K562 (cell line): ENCODE measurements around the gene CTBP2. TPM values are rescaled to one million over a fixed set of nuclear protein-coding genes. Genes with fewer than 3 reads are reported as not detected.
A peak's percentile ranks its signal among the peaks of the same experiment; 100 is the strongest.

ENCODE experiments used
- ATAC-seq: fragments of 200-7000 bp; cut with Tn5 transposase; 3 replicates; pipeline ENCODE4 v1.9.1; 2020; ENCODE audit warnings: moderate library complexity
- BruUV-seq: library from RNA; stranded (reverse); fragments of 400-500 nt; replicated peaks from 2 replicates; lab custom pipeline; 2021; lab: Mats Ljungman, UMichigan
- CTCF ChIA-PET: fragments of 300-600 bp; formaldehyde crosslinking; extraction: SDS; loops from one replicate; lab custom pipeline; 2021; ENCODE audit warnings: low intra/inter-chr PET ratio; lab: Yijun Ruan, JAX
- POLR2A ChIA-PET: fragments of 300-600, 350-650 bp; sonication (Branson Sonifier 250); formaldehyde crosslinking; extraction: SDS; loops from one replicate; lab custom pipeline; 2021; ENCODE audit warnings: antibody characterized with exemption, inconsistent platforms; lab: Yijun Ruan, JAX
- DNase-seq, 4 experiments: peaks; one replicate each; pipeline versions ENCODE4 v3.0.0 to v3.0.0-alpha.2; 2011 to 2018; ENCODE audit warnings: low spot score in 3 of 4, mixed read lengths in 3 of 4; ENCODE audit errors: extremely low read depth in 1 of 4
- FAIRE-seq: peaks from 2 replicates; lab custom pipeline; 2011; peaks lifted over from hg19 to GRCh38; lab: Jason Lieb, UNC
- H2AFZ ChIP-seq: 2 replicates; pipeline ENCODE4 v1.6.0; 2011; ENCODE audit warnings: low read depth, low read length, control low read depth, inconsistent platforms
- H3K27ac ChIP-seq: fragments of 200-600 bp; 3 replicates; pipeline ENCODE4 v1.8.0; 2011; ENCODE audit warnings: low read depth, mild to moderate bottlenecking, control low read depth, inconsistent platforms, low read length, moderate library complexity, mixed read lengths; ENCODE audit errors: extremely low read depth
- H3K27me3 ChIP-seq, 2 experiments: fragments of 300-600 bp in 1 of 2; 2 replicates in 1 of 2; 3 replicates in 1 of 2; pipeline versions ENCODE4 v1.6.0 to v1.8.0; 2011; ENCODE audit warnings: inconsistent platforms in 2 of 2, low read length in 2 of 2, mild to moderate bottlenecking in 1 of 2, mixed read lengths in 1 of 2, moderate library complexity in 1 of 2; ENCODE audit not compliant: control insufficient read depth in 2 of 2, insufficient read depth in 2 of 2
- H3K36me3 ChIP-seq: fragments of 300-600 bp; 3 replicates; pipeline ENCODE4 v1.8.0; 2011; ENCODE audit warnings: mild to moderate bottlenecking, low read length, inconsistent platforms; ENCODE audit not compliant: control insufficient read depth, insufficient read depth
- H3K4me1 ChIP-seq, 2 experiments: fragments of 200-600 bp in 1 of 2; replicated peaks in 1 of 2; 2 replicates in 1 of 2; 3 replicates in 1 of 2; pipeline versions ENCODE4 v1.5.1 to v1.8.0; 2011; ENCODE audit warnings: inconsistent platforms in 2 of 2, low read length in 2 of 2, mild to moderate bottlenecking in 1 of 2, mixed read lengths in 1 of 2, moderate library complexity in 1 of 2; ENCODE audit not compliant: control insufficient read depth in 2 of 2, insufficient read depth in 2 of 2
- H3K4me2 ChIP-seq: 2 replicates; pipeline ENCODE4 v1.6.1; 2011; ENCODE audit warnings: low read length, control low read depth, inconsistent platforms, mixed read lengths; ENCODE audit not compliant: insufficient read depth
- H3K4me3 ChIP-seq: fragments of 200-600 bp; sonication (generic), shearing (Covaris generic); 2 replicates; pipeline ENCODE4 v1.5.1; 2016; ENCODE audit warnings: control low read depth, inconsistent platforms
- H3K79me2 ChIP-seq: fragments of 200-600 bp; 3 replicates; pipeline ENCODE4 v1.8.0; 2011; ENCODE audit warnings: low read length, inconsistent platforms; ENCODE audit not compliant: control insufficient read depth, insufficient read depth
- H3K9ac ChIP-seq, 2 experiments: 2 replicates each; pipeline versions ENCODE4 v1.6.0 to v1.6.1; 2011; ENCODE audit warnings: low read depth in 2 of 2, low read length in 2 of 2, control low read depth in 1 of 2, inconsistent platforms in 1 of 2, mild to moderate bottlenecking in 1 of 2, mixed read lengths in 1 of 2; ENCODE audit not compliant: insufficient read depth in 1 of 2
- H3K9me1 ChIP-seq: one replicate; pipeline ENCODE4 v1.6.0; 2011; ENCODE audit warnings: inconsistent platforms, mild to moderate bottlenecking, low read length, moderate library complexity; ENCODE audit not compliant: control insufficient read depth, insufficient read depth
- H3K9me3 ChIP-seq: replicated peaks from 2 replicates; pipeline ENCODE4 v1.5.1; 2011; ENCODE audit warnings: low read depth, low read length, inconsistent platforms; ENCODE audit not compliant: control insufficient read depth, insufficient read depth
- H4K20me1 ChIP-seq: replicated peaks from 2 replicates; pipeline ENCODE4 v1.6.1; 2011; ENCODE audit warnings: low read length, inconsistent platforms, mixed read lengths; ENCODE audit not compliant: control insufficient read depth, insufficient read depth
- ARID2 ChIP-seq: fragments of 450-650 bp; IDR thresholded peaks from 2 replicates; pipeline ENCODE4 v1.6.1; 2017; ENCODE audit warnings: antibody characterized with exemption, mild to moderate bottlenecking
- CBFA2T2 ChIP-seq: fragments of 450-650 bp; conservative IDR thresholded peaks from 2 replicates; pipeline ENCODE4 v1.6.1; 2017; ENCODE audit warnings: mild to moderate bottlenecking
- CGGBP1 ChIP-seq: fragments of 250-450 bp; sonication (Bioruptor Pico); IDR thresholded peaks from 2 replicates; pipeline ENCODE4 v1.9.0; 2021; ENCODE audit warnings: mild to moderate bottlenecking
- CHD2 ChIP-seq: IDR thresholded peaks from 2 replicates; pipeline ENCODE4 v1.6.1; 2011; ENCODE audit warnings: low read depth, low read length
- ERF ChIP-seq: fragments of 450-650 bp; formaldehyde crosslinking; IDR thresholded peaks from 2 replicates; pipeline ENCODE4 v1.4.0; 2020; ENCODE audit warnings: mild to moderate bottlenecking, mixed read lengths
- KAT8 ChIP-seq: fragments of 450-650 bp; IDR thresholded peaks from 2 replicates; pipeline ENCODE4 v1.6.1; 2016; ENCODE audit warnings: low read depth, mild to moderate bottlenecking
- KDM1A ChIP-seq, 2 experiments: fragments of 450-650 bp; IDR thresholded peaks; 2 replicates each; pipeline ENCODE4 v1.6.1; 2016; ENCODE audit warnings: mild to moderate bottlenecking in 2 of 2
- MAX ChIP-seq: sonication (generic); formaldehyde crosslinking; IDR thresholded peaks from 2 replicates; pipeline ENCODE4 v1.9.0; 2022; ENCODE audit warnings: mild to moderate bottlenecking, missing genetic modification reagents
- PREB ChIP-seq: sonication (generic); formaldehyde crosslinking; IDR thresholded peaks from 2 replicates; pipeline ENCODE4 v1.8.1; 2023; ENCODE audit warnings: mild to moderate bottlenecking, missing genetic modification reagents
- SMAD4 ChIP-seq: fragments of 250-450 bp; sonication (Bioruptor Pico); conservative IDR thresholded peaks from 2 replicates; pipeline ENCODE4 v1.8.0; 2021; ENCODE audit warnings: inconsistent platforms, mild to moderate bottlenecking, moderate library complexity
- WGBS: fragments of 100-300 bp; shearing (Covaris generic); methylation state at CpG from one replicate; pipeline ENCODE4 v1.1.6; 2016; ENCODE audit warnings: low coverage, mixed read lengths; ENCODE audit not compliant: insufficient coverage; ENCODE audit errors: missing lambda C conversion rate; 5-methylcytosine and 5-hydroxymethylcytosine counted together
- in situ Hi-C: fragments of 300-500 bp; cut with MboI; formaldehyde crosslinking; loops from 4 replicates; pipeline ENCODE4 v1.15.0; 2018; ENCODE audit warnings: inconsistent platforms, mixed read lengths
- intact Hi-C: fragments of 100-400 bp; cut with micrococcal nuclease; formaldehyde crosslinking; loops from 2 replicates; pipeline ENCODE4 v1.14.2; 2022
- polyA plus RNA-seq, 8 experiments: library from polyadenylated mRNA; depleted of rRNA in 4 of 8; stranded (reverse) in 5 of 8; unstranded in 3 of 8; fragments of >200 nt; fragmentation: Nextera tagmentation in 2 of 8; fragmentation: Illumina TruSeq in 1 of 8; extraction: Ambion mirVana in 2 of 8; extraction: Trizol in 1 of 8; gene quantifications; 2 replicates each; pipeline versions ENCODE4 v1.2.1 to v1.2.3, GENCODE V29; 2011 to 2014; ENCODE audit warnings: inconsistent platforms in 1 of 8, missing spikeins in 1 of 8
- total RNA-seq, 7 experiments: library from RNA; depleted of rRNA in 6 of 7; stranded (reverse); fragments of >200 nt in 6 of 7; fragmentation: Illumina TruSeq in 2 of 7; extraction: Trizol in 2 of 7; gene quantifications; 2 replicates each; pipeline versions ENCODE4 v1.2.1 to v1.2.3, GENCODE V29; 2011 to 2021; ENCODE audit warnings: low replicate concordance in 1 of 7

Gene CTBP2
- total and polyA plus RNA-seq, 9 of the 15 experiments (the other 6 are each of a cell fraction or from before 2014, with no cell fraction given) = 1.3 to 8.8 (median 5.1) TPM

DNA sequence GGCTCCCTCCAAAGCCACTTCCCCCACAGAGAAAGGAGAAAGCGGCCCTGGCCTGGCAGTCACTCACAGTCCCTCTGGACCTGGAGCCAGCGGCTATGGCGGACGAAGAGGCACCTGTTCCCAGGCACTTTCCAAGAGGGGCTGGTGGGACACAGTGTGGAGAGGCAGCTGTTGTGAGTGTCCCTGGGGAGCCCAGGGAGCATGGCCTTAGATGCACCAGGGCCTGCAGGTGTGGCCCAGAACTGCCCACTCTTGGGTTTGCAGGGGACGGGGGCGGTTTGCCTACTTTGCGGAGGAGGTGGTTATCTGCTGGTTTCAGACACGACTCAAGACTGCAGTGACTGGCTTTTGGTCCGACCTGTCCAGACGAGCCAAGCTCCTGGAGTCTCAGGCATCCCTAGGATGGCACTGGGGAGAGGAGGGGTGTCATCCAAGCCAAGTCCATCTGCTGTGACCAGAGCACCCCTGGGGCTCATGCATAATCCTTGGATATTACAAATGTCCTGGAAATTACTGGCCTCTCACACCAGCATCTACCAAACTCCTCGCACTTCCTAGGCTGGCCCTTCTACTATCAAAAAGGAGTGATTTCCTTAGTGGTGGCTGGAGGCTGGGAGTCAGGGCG, 18.4 kb downstream of the CTBP2 start (continued):
- 0 out of 2 replicates have a peak, but pooled peaks have one; percentile 27 for TF ChIP-seq SMAD4 (CRISPR knock-in tag)
- TF ChIP-seq PREB (CRISPR knock-in tag) = no peak
- TF ChIP-seq KAT8 = no peak
- TF ChIP-seq CHD2 = no peak
- TF ChIP-seq ERF (CRISPR knock-in tag) = no peak
- TF ChIP-seq CBFA2T2 = peak; percentile 73

DNA sequence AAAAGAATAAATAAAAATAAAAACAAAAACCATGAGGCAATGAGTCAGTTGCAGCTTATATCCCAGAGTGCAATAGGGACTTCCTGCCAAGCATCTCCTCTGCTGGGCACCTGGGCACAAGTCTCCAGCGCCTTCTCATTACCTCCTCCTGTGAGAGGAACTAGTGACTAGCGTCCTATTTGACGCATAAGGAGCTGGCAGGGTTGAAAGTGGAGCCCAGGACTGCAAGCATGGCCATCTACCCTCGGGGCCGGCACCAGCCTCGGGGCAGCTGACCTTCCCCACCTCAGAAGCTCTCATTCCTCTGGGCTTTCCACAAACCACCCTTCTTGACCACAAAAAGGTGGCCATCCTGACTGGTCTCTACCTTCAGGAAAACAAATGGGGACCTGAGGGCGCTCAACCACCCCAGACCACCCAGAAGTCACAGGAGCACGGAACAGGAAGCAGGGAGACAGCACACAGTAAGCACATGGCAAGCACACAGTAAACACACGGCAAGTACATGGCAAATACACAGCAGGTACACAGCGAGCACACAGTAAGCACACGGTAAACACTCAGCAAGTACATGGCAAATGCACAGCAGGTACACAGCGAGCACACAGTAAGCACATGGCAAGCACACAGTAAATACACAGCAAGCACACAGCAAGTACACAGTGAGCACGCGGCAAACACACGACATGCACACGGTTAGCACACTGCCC, 19.1 kb downstream of the CTBP2 start:
- Histone ChIP-seq H3K4me1 (peaks cover 42 to 47% of the 10 kb centered on the region in 2 experiments), H3K9ac (peak overlapping the region in 1 of 2 experiments; percentile 84; a peak in 2 of 4 replicates), H3K9me3 (no peaks in the 10 kb centered on the region), H3K79me2 (peaks cover 98% of the 10 kb centered on the region), H3K36me3 (peaks cover 34% of the 10 kb centered on the region; the same call in 2 of the 3 replicates), H3K4me3 (no peak overlapping the region), H3K9me1 (peaks cover 10% of the 10 kb centered on the region), H4K20me1 (peaks cover 49% of the 10 kb centered on the region), H2AFZ (no peak overlapping the region), H3K4me2 (peak overlapping the region; percentile 42; the same call in 1 of the 2 replicates), H3K27me3 (no peaks in the 10 kb centered on the region), H3K27ac (peak overlapping the region; percentile 26; the same call in 1 of the 3 replicates)
- no TSS peak for BruUV-seq
- intact Hi-C loops = no loop called here
- 88% methylated on average over 10 of the region's 16 CpGs for WGBS
- TF ChIP-seq MAX (CRISPR knock-in tag) (peak; percentile 61; the same call in 1 of the 2 replicates), KDM1A (IDR thresholded peaks at IDR 0.05) (peak in 1 of 2 experiments; percentile 97; a peak in 2 of 4 replicates), CGGBP1 (CRISPR knock-in tag) (no peak), ARID2 (peak; percentile 96)
- DNase-seq (no peak), ATAC-seq (no peak), FAIRE-seq (no peak)
- ChIA-PET POLR2A (no interaction called here), CTCF (no interaction called here)
- in situ Hi-C loops = no loop called here
